Measurements from ENCODE around the gene ABCA1. TPM values are rescaled to one million over a fixed set of nuclear protein-coding genes. Genes with fewer than 3 reads are reported as not detected.

The ABCA1 gene
- total and polyA plus RNA-seq, 2 of the 13 experiments (the other 11 are each of a cell fraction or from before 2014, with no cell fraction given) = 26.8 to 63.8 TPM

DNA sequence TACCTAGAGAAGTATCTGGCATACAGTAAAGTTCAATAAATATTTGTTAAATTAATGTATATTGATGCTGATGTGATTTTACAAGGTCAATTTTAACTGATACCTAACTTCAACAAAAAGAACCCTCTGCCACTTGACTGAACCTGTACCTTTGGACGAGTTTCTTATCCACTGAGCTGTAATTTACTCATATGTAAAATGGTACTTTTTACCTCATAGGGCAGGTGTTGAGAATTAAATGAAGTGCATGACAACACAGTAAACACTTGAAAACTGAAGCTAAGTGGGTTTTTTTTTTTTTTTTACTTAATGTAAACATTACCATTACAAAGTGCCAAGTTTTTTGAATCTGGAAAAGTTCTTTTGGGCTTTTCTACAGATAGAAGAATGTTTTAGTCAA is 148.6 kb downstream of the ABCA1 start (continued):
- TF ChIP-seq ZNF318 (CRISPR knock-in tag; IDR thresholded peaks at IDR 0.05) = no peak
- no peak for TF ChIP-seq ZNF652 (CRISPR knock-in tag; IDR thresholded peaks at IDR 0.05; ENCODE audit: borderline replicate concordance, low read depth)
- no peak for TF ChIP-seq LRRFIP1 (CRISPR knock-in tag; conservative IDR thresholded peaks at IDR 0.05)
- TF ChIP-seq, protein P1, sequence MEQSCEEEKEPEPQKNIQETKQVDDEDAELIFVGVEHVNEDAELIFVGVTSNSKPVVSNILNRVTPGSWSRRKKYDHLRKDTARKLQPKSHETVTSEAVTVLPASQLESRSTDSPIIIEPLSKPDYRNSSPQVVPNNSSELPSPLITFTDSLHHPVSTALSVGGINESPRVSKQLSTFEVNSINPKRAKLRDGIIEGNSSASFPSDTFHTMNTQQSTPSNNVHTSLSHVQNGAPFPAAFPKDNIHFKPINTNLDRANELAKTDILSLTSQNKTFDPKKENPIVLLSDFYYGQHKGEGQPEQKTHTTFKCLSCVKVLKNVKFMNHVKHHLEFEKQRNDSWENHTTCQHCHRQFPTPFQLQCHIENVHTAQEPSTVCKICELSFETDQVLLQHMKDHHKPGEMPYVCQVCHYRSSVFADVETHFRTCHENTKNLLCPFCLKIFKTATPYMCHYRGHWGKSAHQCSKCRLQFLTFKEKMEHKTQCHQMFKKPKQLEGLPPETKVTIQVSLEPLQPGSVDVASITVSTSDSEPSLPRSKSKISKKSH (CRISPR knock-in tag; IDR thresholded peaks at IDR 0.05; ENCODE audit: borderline replicate concordance) = no peak
- no peak for TF ChIP-seq REXO4 (CRISPR knock-in tag; IDR thresholded peaks at IDR 0.05; ENCODE audit: borderline replicate concordance)
- no peak for TF ChIP-seq TCF7L2 (IDR thresholded peaks at IDR 0.05; ENCODE audit: low read depth, low read length)
- no peak for TF ChIP-seq KAT7 (CRISPR knock-in tag; IDR thresholded peaks at IDR 0.05; ENCODE audit: borderline replicate concordance)
- TF ChIP-seq ZFP62 (CRISPR knock-in tag; IDR thresholded peaks at IDR 0.05) = no peak
- no peak for TF ChIP-seq GATAD1 (CRISPR knock-in tag; IDR thresholded peaks at IDR 0.05)
- no peak for TF ChIP-seq SYNCRIP (IDR thresholded peaks at IDR 0.05; ENCODE audit: insufficient read depth, low read depth, low read length)
- TF ChIP-seq ADNP (CRISPR knock-in tag; IDR thresholded peaks at IDR 0.05) = no peak
- no peak for TF ChIP-seq AHDC1 (CRISPR knock-in tag; IDR thresholded peaks at IDR 0.05; ENCODE audit: borderline replicate concordance)
